ENCODE measurements around the gene MRPL12.
"Not testable (repeated sequence)": the region's sequence is repeated elsewhere in the genome, so short reads cannot be mapped to it uniquely, and the experiment has no call there.

GRCh38 chr17:81675515-81676221 is 27.5 kb upstream of the MRPL12 start:
- peak; percentile 43 for TF ChIP-seq CTCF (IDR thresholded peaks at IDR 0.05; ENCODE audit: low read length)
- TF ChIP-seq EZH2 (IDR thresholded peaks at IDR 0.05; ENCODE audit: borderline replicate concordance, low read length), result not testable (repeated sequence)

Measured in OCI-LY1 (cell line).